HepG2 (cell line): ENCODE measurements around the gene SF3B2.

ENCODE experiments used
- EP300 ChIP-seq, 3 experiments: sonication (generic) in 1 of 3; formaldehyde crosslinking in 1 of 3; IDR thresholded peaks; 2 replicates each; pipeline versions ENCODE4 v1.5.1 to v1.6.1; 2011 to 2020; ENCODE audit warnings: low read depth in 2 of 3, low read length in 2 of 3, borderline replicate concordance in 1 of 3, improper control_type of control experiment in 1 of 3, mild to moderate bottlenecking in 1 of 3, missing genetic modification reagents in 1 of 3, moderate library complexity in 1 of 3
- FOXJ3 ChIP-seq: sonication (generic); formaldehyde crosslinking; IDR thresholded peaks from 2 replicates; pipeline ENCODE4 v1.4.0; 2020; ENCODE audit warnings: missing genetic modification reagents, mild to moderate bottlenecking, borderline replicate concordance
- KDM3A ChIP-seq: IDR thresholded peaks from 2 replicates; pipeline ENCODE4 v1.6.1; 2018; ENCODE audit warnings: low read depth, missing compliant biosample characterization
- KLF15 ChIP-seq: sonication (generic); formaldehyde crosslinking; IDR thresholded peaks from 2 replicates; pipeline ENCODE4 v1.8.1; 2023; ENCODE audit warnings: borderline replicate concordance, mild to moderate bottlenecking, inconsistent platforms, missing genetic modification reagents, mixed read lengths
- POLR2AphosphoS5 ChIP-seq: IDR thresholded peaks from 2 replicates; pipeline ENCODE4 v1.6.1; 2012; ENCODE audit warnings: low read depth, low read length
- SRSF1 ChIP-seq: fragments of 200-400 bp; formaldehyde crosslinking; optimal IDR thresholded peaks from 2 replicates; pipeline ENCODE3; 2017; ENCODE audit warnings: mild to moderate bottlenecking, low read depth, low read length, moderate library complexity
- ZNF121 ChIP-seq: sonication (generic); formaldehyde crosslinking; IDR thresholded peaks from 2 replicates; pipeline ENCODE4 v1.5.0; 2020; ENCODE audit warnings: mild to moderate bottlenecking, missing genetic modification reagents
- ZNF263 ChIP-seq: sonication (generic); formaldehyde crosslinking; IDR thresholded peaks from 2 replicates; pipeline ENCODE4 v1.4.0; 2020; ENCODE audit warnings: missing genetic modification reagents
- ZNF446 ChIP-seq: sonication (generic); formaldehyde crosslinking; IDR thresholded peaks from 2 replicates; pipeline ENCODE4 v1.5.0; 2020; ENCODE audit warnings: mild to moderate bottlenecking, missing genetic modification reagents

- TF ChIP-seq FOXJ3 (CRISPR knock-in tag) (no peak), KDM3A (CRISPR knock-in tag) (no peak), POLR2AphosphoS5 (no peak), SRSF1 (no peak), ZNF263 (CRISPR knock-in tag) (no peak), EP300 (IDR thresholded peaks at IDR 0.05; ENCODE audit: low read depth in 2 of 2, low read length in 2 of 2) (no peak), EP300 (CRISPR knock-in tag; IDR thresholded peaks at IDR 0.05; ENCODE audit: borderline replicate concordance) (no peak), ZNF446 (CRISPR knock-in tag) (no peak), ZNF121 (CRISPR knock-in tag) (no peak), KLF15 (CRISPR knock-in tag) (no peak)
Observed at GRCh38 chr11:66026017-66026529, 26.1 kb upstream of the SF3B2 start, which contains the start of gene CATSPER1.
